Activated T-helper 1 cell treated with anti-CD3 and anti-CD28 coated beads, Interleukin-2, amount 50 U/mL, for 16 hours (primary cell): ENCODE data around the gene POMGNT1.
"Not testable (repeated sequence)": the region's sequence is repeated elsewhere in the genome, so short reads cannot be mapped to it uniquely, and the experiment has no call there.

ENCODE experiments used
- DNase-seq, 2 donors: peaks; one replicate each; pipeline ENCODE4 v3.0.0-alpha.2; 2020; ENCODE audit warnings: low read depth in 1 of 2, low spot score in 1 of 2

The POMGNT1 gene

DNA sequence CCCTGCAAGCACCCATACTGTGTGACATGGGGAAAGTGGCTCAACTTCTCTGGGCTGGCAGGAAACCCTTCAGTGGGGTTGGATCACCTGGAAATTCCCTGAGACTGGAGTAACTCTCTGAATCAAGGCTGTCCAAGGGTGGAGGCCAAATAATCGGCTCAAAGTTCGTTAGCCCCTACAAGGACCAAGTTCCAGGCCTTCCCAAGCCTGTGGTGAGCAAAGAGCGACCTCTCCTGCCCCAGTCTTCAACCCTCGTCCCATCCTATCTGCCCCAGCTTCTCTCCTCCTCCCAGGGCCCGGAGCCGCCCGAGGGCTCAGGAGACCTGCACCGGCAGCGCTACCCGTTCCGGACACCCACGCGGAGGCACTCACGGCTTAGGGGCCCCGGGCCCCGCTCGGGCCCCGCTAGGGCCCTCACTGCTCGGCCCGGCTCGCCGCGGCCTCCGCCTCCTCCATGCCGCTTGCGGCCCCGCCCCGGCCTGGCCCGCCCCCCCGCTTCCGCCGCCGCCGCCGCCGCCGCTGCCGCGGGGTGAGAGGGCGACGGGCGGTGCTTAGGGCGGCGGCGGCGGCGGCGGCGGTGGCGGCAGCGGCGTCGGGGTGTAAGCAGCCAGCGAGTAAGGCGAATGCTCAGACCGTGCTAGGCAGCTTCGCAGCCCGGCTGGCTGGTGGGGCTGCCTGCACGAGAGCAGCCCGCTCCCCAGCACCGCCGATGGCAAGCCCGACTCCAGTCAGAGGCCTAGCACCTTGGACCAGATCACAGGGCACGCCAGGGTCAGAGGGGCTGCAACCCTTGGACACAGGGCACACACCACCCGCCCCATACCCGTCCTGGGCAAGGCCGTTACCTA, at the start of gene POMGNT1:
Gene POMGNT1 (minus strand): TSS at position 471 of the 848 bp plus-strand sequence. CDS start 613 bp downstream, outside the sequence.
- DNase-seq, result peak; percentile 50 to 69

GRCh38 chr1:46247436-46248121, 49.3 kb upstream of the POMGNT1 start, which contains the start of gene RAD54L:
RAD54L (plus strand) TSS chr1:46247763; CDS start chr1:46248406, 643 bp downstream.
- peak; percentile 91 to 92 for DNase-seq

- DNase-seq, result peak in 1 of 2 donors; percentile 37
Observed at GRCh38 chr1:46246548-46247435, 48.6 kb upstream of the POMGNT1 start.

GRCh38 chr1:46246136-46246535, 47.9 kb upstream of the POMGNT1 start:
- not testable (repeated sequence) for DNase-seq

GRCh38 chr1:46244656-46245371, 46.6 kb upstream of the POMGNT1 start:
- no peak for DNase-seq

DNA sequence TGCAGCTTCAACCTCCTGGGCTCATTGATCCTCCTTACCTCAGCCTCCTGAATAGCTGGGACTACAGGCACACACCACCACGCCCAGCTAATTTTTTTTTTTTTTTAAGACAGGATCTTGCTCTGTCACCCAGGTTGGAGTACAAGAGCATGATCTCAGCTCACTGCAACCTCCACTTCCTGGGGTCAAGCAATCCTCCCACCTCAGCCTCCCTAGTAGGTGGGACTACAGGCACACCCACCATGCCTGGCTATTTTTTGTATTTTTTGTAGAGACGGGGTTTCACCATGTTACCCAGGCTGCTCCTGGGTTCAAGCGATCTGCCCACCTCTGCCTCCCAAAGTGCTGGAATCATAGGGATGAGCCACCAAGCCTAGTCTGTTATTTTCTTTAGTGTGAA, 45.6 kb upstream of the POMGNT1 start:
- not testable (repeated sequence) for DNase-seq

- DNase-seq, result no peak
Observed at GRCh38 chr1:46242918-46243317, 44.7 kb upstream of the POMGNT1 start.

- DNase-seq, result not testable (repeated sequence)
Observed at GRCh38 chr1:46241733-46242132, 43.5 kb upstream of the POMGNT1 start.

DNA sequence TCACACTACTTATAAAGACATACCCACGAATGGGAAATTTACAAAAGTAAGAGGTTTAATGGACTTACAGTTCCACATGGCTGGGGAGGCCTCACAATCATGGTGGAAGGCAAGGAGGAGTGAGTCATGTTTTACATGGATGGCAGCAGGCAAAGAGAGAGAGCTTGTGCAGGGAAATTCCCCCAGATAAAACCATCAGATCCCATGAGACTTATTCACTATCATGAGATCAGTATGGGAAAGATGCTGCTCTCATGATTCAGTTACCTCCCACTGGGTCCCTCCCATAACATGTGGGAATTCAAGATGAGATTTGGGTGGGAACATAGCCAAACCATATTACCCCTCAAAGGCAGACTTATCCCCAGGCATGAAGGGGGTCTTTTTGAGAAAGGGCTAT, 40.6 kb upstream of the POMGNT1 start:
- DNase-seq, result not testable (repeated sequence)

DNA sequence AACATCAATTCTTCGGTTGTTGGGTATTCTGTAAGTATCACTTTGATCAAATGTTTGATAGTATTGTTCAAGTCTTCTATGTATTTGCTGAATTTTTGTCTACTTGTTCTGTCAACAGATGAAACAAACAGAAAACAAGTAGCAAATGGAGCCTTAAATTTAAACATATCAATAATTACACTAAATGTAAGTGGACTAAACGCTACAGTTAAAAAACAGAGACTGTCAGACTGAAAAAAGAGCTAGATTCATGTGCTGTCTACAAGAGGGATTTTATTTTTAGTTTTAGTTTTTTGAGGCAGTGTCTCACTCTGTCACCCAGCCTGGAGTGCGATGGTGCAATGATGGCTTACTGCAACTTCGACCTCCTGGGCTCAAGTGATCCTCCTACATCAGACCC, 38.6 kb upstream of the POMGNT1 start:
- DNase-seq, result no peak

DNA sequence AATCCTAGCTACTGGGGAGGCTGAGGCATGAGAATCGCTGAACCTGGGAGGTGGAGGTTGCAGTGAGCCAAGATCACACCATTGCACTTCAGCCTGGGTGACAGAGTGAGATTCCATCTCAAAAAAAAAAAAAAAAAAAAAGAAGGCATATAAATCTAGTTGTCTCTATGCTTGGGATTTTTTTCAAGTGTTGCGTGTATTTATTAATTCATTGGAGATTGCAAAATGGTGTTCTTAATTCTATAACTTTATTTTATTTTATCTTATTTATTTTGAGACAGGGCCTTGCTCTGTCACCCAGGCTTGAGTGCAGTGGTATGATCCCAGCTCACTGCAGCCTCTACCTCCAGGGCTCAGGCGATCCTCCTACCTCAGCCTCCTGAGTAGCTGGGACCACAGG, 33.0 kb upstream of the POMGNT1 start:
- DNase-seq, result not testable (repeated sequence)

GRCh38 chr1:46224966-46225365, 26.7 kb upstream of the POMGNT1 start:
- no peak for DNase-seq

DNA sequence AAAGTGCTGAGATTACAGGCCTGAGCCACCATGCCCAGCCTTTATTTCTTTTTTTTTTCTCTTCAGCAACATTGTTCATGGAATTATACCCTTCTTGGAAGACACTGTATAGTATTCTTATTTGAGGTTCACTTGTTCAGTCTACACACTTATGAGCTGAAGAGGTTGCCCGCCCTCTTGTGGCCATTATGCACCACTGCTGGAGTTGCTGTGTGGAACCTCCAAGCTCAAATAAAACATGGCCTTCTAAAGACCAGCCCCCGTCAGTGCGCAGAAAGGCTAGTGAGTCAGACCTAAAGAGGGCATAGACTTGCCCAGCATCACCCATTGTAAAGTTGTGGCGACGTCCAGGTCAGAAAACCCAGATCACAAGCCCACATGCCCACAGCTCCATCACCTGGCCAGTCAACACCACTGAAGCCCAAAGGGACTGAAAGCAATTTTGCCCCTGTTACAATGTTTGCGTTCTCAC, 25.3 kb upstream of the POMGNT1 start:
- DNase-seq, result peak; percentile 14

- not testable (repeated sequence) for DNase-seq
Observed at GRCh38 chr1:46223055-46223454, 24.8 kb upstream of the POMGNT1 start.

DNA sequence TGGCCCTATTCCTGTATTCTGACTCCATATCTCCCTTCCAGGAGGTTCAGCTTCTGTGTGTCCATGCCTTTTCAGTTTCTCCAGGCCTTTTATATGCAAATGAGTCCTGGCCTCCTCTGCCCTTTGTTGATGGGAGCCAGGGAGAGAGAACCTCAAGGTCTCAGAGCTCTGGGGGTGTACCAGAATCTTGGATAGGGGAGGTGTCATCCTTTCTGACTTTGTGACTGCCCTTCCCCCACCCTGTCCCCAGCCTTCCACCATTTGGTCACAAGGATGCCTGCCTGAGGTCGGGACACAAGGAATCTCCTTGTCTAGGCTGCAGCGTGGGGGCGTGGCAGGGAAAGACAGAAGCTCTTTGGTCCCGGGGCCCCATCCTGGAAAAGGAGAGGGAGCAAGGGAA, 23.5 kb upstream of the POMGNT1 start:
- DNase-seq, result no peak

- DNase-seq, result no peak
Observed at GRCh38 chr1:46220808-46221207, 22.6 kb upstream of the POMGNT1 start.

DNA sequence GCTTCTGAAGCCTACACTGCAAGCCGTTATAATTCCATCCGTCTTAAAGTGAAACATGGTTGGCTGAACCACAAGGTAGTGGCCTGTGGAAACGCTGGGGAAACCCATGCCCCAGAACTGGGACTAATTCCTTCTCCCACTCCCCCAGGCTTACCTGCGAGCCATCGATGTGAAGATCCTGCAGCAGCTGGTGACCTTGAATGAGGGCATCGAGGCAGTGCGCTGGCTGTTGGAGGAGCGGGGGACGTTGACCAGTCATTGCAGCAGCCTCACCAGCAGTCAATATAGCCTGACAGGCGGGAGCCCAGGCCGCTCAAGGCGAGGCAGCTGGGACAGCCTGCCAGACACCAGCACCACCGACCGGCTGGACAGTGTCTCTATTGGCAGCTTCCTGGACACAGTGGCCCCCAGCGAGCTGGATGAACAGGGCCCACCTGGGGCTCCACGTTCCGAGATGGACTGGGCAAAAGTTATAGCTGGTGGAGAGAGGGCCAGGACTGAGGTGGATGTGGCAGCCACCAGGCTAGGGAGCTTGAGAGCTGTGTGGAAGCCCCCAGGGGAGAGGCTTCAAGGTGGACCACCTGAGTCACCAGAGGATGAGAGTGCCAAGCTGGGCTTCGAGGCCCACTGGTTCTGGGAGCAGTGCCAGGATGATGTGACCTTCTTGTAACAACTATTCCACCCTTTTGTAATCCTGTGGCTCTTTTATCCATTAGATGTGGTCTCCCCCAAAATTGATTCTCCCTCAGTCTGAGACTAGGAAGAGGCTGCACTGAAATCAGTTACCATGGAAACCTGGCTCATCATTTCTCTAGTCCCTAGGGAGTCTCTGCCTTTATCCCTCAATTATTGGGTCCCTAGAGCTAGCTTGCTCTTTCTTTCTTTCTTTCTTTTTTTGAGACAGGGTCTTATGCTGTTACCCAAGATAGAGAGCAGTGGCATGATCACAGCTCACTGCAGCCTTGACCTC, 21.6 kb upstream of the POMGNT1 start:
- no peak for DNase-seq

GRCh38 chr1:46218443-46218842, 20.2 kb upstream of the POMGNT1 start:
- DNase-seq, result no peak

DNA sequence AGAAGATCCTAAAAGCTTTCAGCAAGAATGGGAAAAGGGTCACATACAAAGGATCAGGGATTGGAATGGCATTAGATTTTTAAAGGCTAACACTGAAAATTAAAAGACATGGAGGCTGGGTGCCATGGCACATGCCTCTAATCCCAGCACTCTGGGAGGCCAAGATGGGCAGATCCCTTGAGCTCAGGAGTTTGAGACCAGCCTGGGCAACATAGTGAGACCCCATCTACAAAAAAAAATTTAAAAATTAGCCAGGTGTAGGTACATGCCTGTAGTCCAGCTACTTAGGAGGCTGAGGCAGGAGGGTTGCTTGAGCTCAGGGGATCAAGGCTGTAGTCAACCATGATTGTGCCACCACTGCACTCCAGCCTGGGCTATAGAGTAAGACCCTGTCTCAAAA, 17.3 kb upstream of the POMGNT1 start:
- no peak for DNase-seq
